HEK293 (cell line): ENCODE results near the gene HNRNPL.

ENCODE experiments used
- CTCF ChIA-PET: fragments of 350-600 bp; formaldehyde crosslinking; extraction: SDS; loops from one replicate; lab custom pipeline; 2021; ENCODE audit warnings: antibody characterized with exemption; lab: Yijun Ruan, JAX
- POLR2A ChIA-PET: fragments of 300-600 bp; formaldehyde crosslinking; extraction: SDS; loops from one replicate; lab custom pipeline; 2020; ENCODE audit warnings: antibody characterized with exemption, inconsistent platforms; lab: Yijun Ruan, JAX
- H3K27ac ChIP-seq: fragments of 200-500 bp; sonication (Bioruptor generic); 2 replicates; pipeline ENCODE4 v1.5.1; 2014; ENCODE audit warnings: low read depth, low read length, control low read depth, inconsistent platforms; ENCODE audit errors: extremely low read depth
- H3K36me3 ChIP-seq, 2 experiments: fragments of 200-500 bp in 1 of 2; sonication (Bioruptor generic) in 1 of 2; 1 replicate in 1 of 2; 2 replicates in 1 of 2; pipeline ENCODE4 v1.5.1; 2014 to 2017; ENCODE audit warnings: inconsistent platforms in 2 of 2, low read length in 2 of 2; ENCODE audit not compliant: control insufficient read depth in 2 of 2, insufficient read depth in 1 of 2
- H3K4me1 ChIP-seq: fragments of 200-500 bp; sonication (Bioruptor generic); 2 replicates; pipeline ENCODE4 v1.5.1; 2014; ENCODE audit warnings: mild to moderate bottlenecking, low read length, inconsistent platforms; ENCODE audit not compliant: control insufficient read depth, insufficient read depth
- H3K4me3 ChIP-seq: 2 replicates; pipeline ENCODE4 v1.5.1; 2011; ENCODE audit warnings: low read depth, mild to moderate bottlenecking, control low read depth, low read length, moderate library complexity
- H3K9me3 ChIP-seq: fragments of 200-500 bp; sonication (Bioruptor generic); 2 replicates; pipeline ENCODE4 v1.5.1; 2014; ENCODE audit warnings: low read depth, low read length, inconsistent platforms; ENCODE audit not compliant: control insufficient read depth, insufficient read depth
- BCL11A ChIP-seq: fragments of 450-650 bp; formaldehyde crosslinking; IDR thresholded peaks from 2 replicates; pipeline ENCODE4 v1.5.1; 2016; ENCODE audit warnings: low read depth, missing biosample characterization, missing genetic modification characterization
- FEZF1 ChIP-seq: fragments of 450-650 bp; formaldehyde crosslinking; IDR thresholded peaks from 2 replicates; pipeline ENCODE4 v1.5.1; 2016; ENCODE audit warnings: missing biosample characterization, missing genetic modification characterization
- GLI2 ChIP-seq: fragments of 450-650 bp; formaldehyde crosslinking; IDR thresholded peaks from 2 replicates; pipeline ENCODE4; 2017; ENCODE audit warnings: missing biosample characterization, missing genetic modification characterization, low read depth, borderline replicate concordance
- GLIS1 ChIP-seq: fragments of 450-650 bp; formaldehyde crosslinking; IDR thresholded peaks from 2 replicates; pipeline ENCODE4 v1.5.1; 2016; ENCODE audit warnings: missing biosample characterization, missing genetic modification characterization
- KLF1 ChIP-seq: fragments of 450-650 bp; formaldehyde crosslinking; IDR thresholded peaks from 2 replicates; pipeline ENCODE4 v1.5.1; 2016; ENCODE audit warnings: missing biosample characterization, missing genetic modification characterization
- MYNN ChIP-seq: fragments of 450-650 bp; formaldehyde crosslinking; IDR thresholded peaks from 2 replicates; pipeline ENCODE4 v1.5.1; 2016; ENCODE audit warnings: missing biosample characterization, missing genetic modification characterization, borderline replicate concordance
- OSR2 ChIP-seq: fragments of 450-650 bp; formaldehyde crosslinking; IDR thresholded peaks from 2 replicates; pipeline ENCODE4 v1.5.1; 2016; ENCODE audit warnings: missing biosample characterization, missing genetic modification characterization
- REPIN1 ChIP-seq: fragments of 450-650 bp; formaldehyde crosslinking; IDR thresholded peaks from 2 replicates; pipeline ENCODE4 v1.5.1; 2017; ENCODE audit warnings: missing biosample characterization, missing genetic modification characterization, low read depth
- SCRT2 ChIP-seq: fragments of 450-650 bp; formaldehyde crosslinking; IDR thresholded peaks from 2 replicates; pipeline ENCODE4 v1.5.1; 2016; ENCODE audit warnings: missing biosample characterization, missing genetic modification characterization
- SP2 ChIP-seq: fragments of 450-650 bp; formaldehyde crosslinking; IDR thresholded peaks from 2 replicates; pipeline ENCODE4 v1.5.1; 2016; ENCODE audit warnings: missing biosample characterization, missing genetic modification characterization
- YY2 ChIP-seq: fragments of 450-650 bp; formaldehyde crosslinking; IDR thresholded peaks from 2 replicates; pipeline ENCODE4 v1.5.1; 2016; ENCODE audit warnings: missing biosample characterization, missing genetic modification characterization
- ZBTB10 ChIP-seq: fragments of 450-650 bp; formaldehyde crosslinking; IDR thresholded peaks from 2 replicates; pipeline ENCODE4 v1.5.1; 2016; ENCODE audit warnings: missing biosample characterization, missing genetic modification characterization
- ZBTB20 ChIP-seq: fragments of 450-650 bp; formaldehyde crosslinking; IDR thresholded peaks from 2 replicates; pipeline ENCODE4 v1.5.1; 2016; ENCODE audit warnings: missing biosample characterization, missing genetic modification characterization
- ZFP37 ChIP-seq: fragments of 450-650 bp; formaldehyde crosslinking; IDR thresholded peaks from 2 replicates; pipeline ENCODE4 v1.5.1; 2016; ENCODE audit warnings: missing biosample characterization, missing genetic modification characterization
- ZNF112 ChIP-seq: fragments of 450-650 bp; formaldehyde crosslinking; IDR thresholded peaks from 2 replicates; pipeline ENCODE4 v1.5.0; 2017; ENCODE audit warnings: missing biosample characterization, missing genetic modification characterization
- ZNF169 ChIP-seq: fragments of 450-650 bp; formaldehyde crosslinking; IDR thresholded peaks from 2 replicates; pipeline ENCODE4 v1.5.1; 2016; ENCODE audit warnings: missing biosample characterization, missing genetic modification characterization
- ZNF202 ChIP-seq: fragments of 450-650 bp; formaldehyde crosslinking; IDR thresholded peaks from 2 replicates; pipeline ENCODE4 v1.5.1; 2016; ENCODE audit warnings: missing biosample characterization, missing genetic modification characterization, borderline replicate concordance
- ZNF211 ChIP-seq: fragments of 450-650 bp; formaldehyde crosslinking; IDR thresholded peaks from 2 replicates; pipeline ENCODE4 v1.5.1; 2016; ENCODE audit warnings: low read depth, missing biosample characterization, missing genetic modification characterization
- ZNF214 ChIP-seq: fragments of 450-650 bp; formaldehyde crosslinking; IDR thresholded peaks from 2 replicates; pipeline ENCODE4 v1.5.1; 2017; ENCODE audit warnings: missing biosample characterization, mild to moderate bottlenecking, missing genetic modification characterization, borderline replicate concordance
- ZNF24 ChIP-seq: fragments of 450-650 bp; formaldehyde crosslinking; IDR thresholded peaks from 2 replicates; pipeline ENCODE4 v1.5.1; 2016; ENCODE audit warnings: missing biosample characterization, missing genetic modification characterization
- ZNF248 ChIP-seq: fragments of 450-650 bp; formaldehyde crosslinking; IDR thresholded peaks from 2 replicates; pipeline ENCODE4 v1.5.1; 2017; ENCODE audit warnings: missing biosample characterization, missing genetic modification characterization
- ZNF280C ChIP-seq: fragments of 450-650 bp; formaldehyde crosslinking; IDR thresholded peaks from 2 replicates; pipeline ENCODE4 v1.5.1; 2016; ENCODE audit warnings: missing biosample characterization, missing genetic modification characterization
- ZNF311 ChIP-seq: fragments of 450-650 bp; formaldehyde crosslinking; IDR thresholded peaks from 2 replicates; pipeline ENCODE4 v1.5.1; 2017; ENCODE audit warnings: missing biosample characterization, missing genetic modification characterization, borderline replicate concordance
- ZNF37A ChIP-seq: fragments of 450-650 bp; IDR thresholded peaks from 2 replicates; pipeline ENCODE4 v1.5.1; 2018; ENCODE audit warnings: missing biosample characterization, missing genetic modification characterization
- ZNF391 ChIP-seq: fragments of 450-650 bp; formaldehyde crosslinking; IDR thresholded peaks from 2 replicates; pipeline ENCODE4 v1.5.1; 2016; ENCODE audit warnings: low read depth, missing biosample characterization, missing genetic modification characterization, borderline replicate concordance
- ZNF548 ChIP-seq: fragments of 450-650 bp; formaldehyde crosslinking; IDR thresholded peaks from 2 replicates; pipeline ENCODE4 v1.5.1; 2016; ENCODE audit warnings: missing biosample characterization, missing genetic modification characterization
- ZNF549 ChIP-seq: fragments of 450-650 bp; IDR thresholded peaks from 2 replicates; pipeline ENCODE4 v1.5.1; 2018; ENCODE audit warnings: missing biosample characterization, missing genetic modification characterization, mild to moderate bottlenecking, inconsistent platforms, moderate library complexity
- ZNF580 ChIP-seq: fragments of 450-650 bp; formaldehyde crosslinking; IDR thresholded peaks from 2 replicates; pipeline ENCODE4 v1.5.1; 2016; ENCODE audit warnings: missing biosample characterization, missing genetic modification characterization
- ZNF623 ChIP-seq: fragments of 450-650 bp; formaldehyde crosslinking; IDR thresholded peaks from 2 replicates; pipeline ENCODE4 v1.5.1; 2016; ENCODE audit warnings: missing biosample characterization, missing genetic modification characterization
- ZNF629 ChIP-seq: fragments of 450-650 bp; formaldehyde crosslinking; IDR thresholded peaks from 2 replicates; pipeline ENCODE4 v1.5.1; 2017; ENCODE audit warnings: missing biosample characterization, missing genetic modification characterization
- ZNF654 ChIP-seq: fragments of 450-650 bp; formaldehyde crosslinking; IDR thresholded peaks from 2 replicates; pipeline ENCODE4 v1.5.1; 2016; ENCODE audit warnings: low read depth, missing biosample characterization, missing genetic modification characterization
- ZNF785 ChIP-seq: fragments of 450-650 bp; formaldehyde crosslinking; IDR thresholded peaks from 2 replicates; pipeline ENCODE4 v1.5.1; 2016; ENCODE audit warnings: missing biosample characterization, missing genetic modification characterization

The HNRNPL gene

GRCh38 chr19:38849147-38849859, 483 bp downstream of the HNRNPL start:
- Histone ChIP-seq H3K4me1 (peaks cover 33% of the 10 kb centered on the region), H3K27ac (peak overlapping the region; percentile 100), H3K36me3 (peaks cover 46 to 48% of the 10 kb centered on the region in 2 experiments), H3K4me3 (peak overlapping the region; percentile 57), H3K9me3 (no peaks in the 10 kb centered on the region)
- POLR2A ChIA-PET, result interaction anchor here (0.5 to 6.4 kb wide), 52 partner anchors 9 to 587 kb away, joined by 3 to 159 read pairs (median 5); partner anchors contain the start of genes ACTN4, ECH1, EIF3K and FAM98C
- CTCF ChIA-PET, result interaction anchor here (0.5 to 1.4 kb wide), 13 partner anchors 14 to 491 kb away, joined by 3 to 13 read pairs (median 3); partner anchors contain the start of genes FAM98C, MRPS12, NFKBIB and SARS2
- TF ChIP-seq ZNF654 (tag by site-specific recombination) (no peak), ZNF785 (tag by site-specific recombination) (0 out of 2 replicates have a peak, but pooled peaks have one; percentile 48), ZNF280C (tag by site-specific recombination) (no peak), SP2 (tag by site-specific recombination) (peak; percentile 88), ZNF391 (tag by site-specific recombination) (no peak; the same call in none of the 2 replicates), ZNF629 (tag by site-specific recombination) (peak; percentile 65), ZNF248 (no peak), OSR2 (tag by site-specific recombination) (0 out of 2 replicates have a peak, but pooled peaks have one; percentile 22), ZNF623 (0 out of 2 replicates have a peak, but pooled peaks have one; percentile 5), GLI2 (no peak), ZNF169 (tag by site-specific recombination) (peak; percentile 46; the same call in 1 of the 2 replicates), REPIN1 (tag by site-specific recombination) (no peak), ZNF311 (tag by site-specific recombination) (no peak), BCL11A (no peak), ZNF24 (tag by site-specific recombination) (0 out of 2 replicates have a peak, but pooled peaks have one; percentile 51), ZNF112 (tag by site-specific recombination) (no peak), GLIS1 (tag by site-specific recombination) (peak; percentile 62), ZNF211 (no peak), ZBTB10 (tag by site-specific recombination) (peak; percentile 97), KLF1 (tag by site-specific recombination) (peak; percentile 88), ZNF548 (tag by site-specific recombination) (no peak), SCRT2 (tag by site-specific recombination) (no peak), ZNF549 (tag by site-specific recombination) (no peak), ZNF214 (tag by site-specific recombination) (no peak), FEZF1 (tag by site-specific recombination) (no peak), ZFP37 (tag by site-specific recombination) (peak; percentile 36; the same call in 1 of the 2 replicates), YY2 (no peak; the same call in 1 of the 2 replicates), ZNF202 (tag by site-specific recombination) (no peak), ZBTB20 (tag by site-specific recombination) (0 out of 2 replicates have a peak, but pooled peaks have one; percentile 36), ZNF580 (no peak), MYNN (tag by site-specific recombination) (peak; percentile 33; the same call in 1 of the 2 replicates), ZNF37A (tag by site-specific recombination) (no peak)
